Caco-2 (cell line): ENCODE results near the gene ACTN2. TPM values are rescaled to one million over a fixed set of nuclear protein-coding genes. Genes with fewer than 3 reads are reported as not detected.

ENCODE experiments used
- BruUV-seq: library from RNA; stranded (reverse); fragments of 400-500 nt; replicated peaks from 2 replicates; lab custom pipeline; 2021; lab: Mats Ljungman, UMichigan
- CTCF ChIA-PET: fragments of 300-600 bp; sonication (Branson Sonifier 250); formaldehyde crosslinking; loops from one replicate; lab custom pipeline; 2022; ENCODE audit warnings: antibody characterized with exemption; lab: Charles Lee
- POLR2A ChIA-PET: fragments of 300-600 bp; sonication (Branson Sonifier 250); formaldehyde crosslinking; loops from one replicate; lab custom pipeline; 2022; ENCODE audit warnings: antibody characterized with exemption; lab: Charles Lee
- DNase-seq, 2 experiments: peaks; one replicate each; pipeline versions ENCODE4 v3.0.0 to v3.0.0-alpha.2; 2020 to 2022
- H3K27me3 ChIP-seq: replicated peaks from 2 replicates; pipeline ENCODE4 v1.6.0; 2011; ENCODE audit warnings: low read length; ENCODE audit not compliant: control insufficient read depth, insufficient read depth
- H3K36me3 ChIP-seq: 2 replicates; pipeline ENCODE4 v1.5.1; 2011; ENCODE audit warnings: low read length; ENCODE audit not compliant: control insufficient read depth, insufficient read depth
- H3K4me1 ChIP-seq: fragments of 250-450 bp; sonication (Bioruptor Pico); 2 replicates; pipeline ENCODE4 v1.5.1; 2020; ENCODE audit warnings: mild to moderate bottlenecking
- H3K4me3 ChIP-seq: 2 replicates; pipeline ENCODE4 v1.5.1; 2011; ENCODE audit warnings: low read depth, mild to moderate bottlenecking, control low read depth, low read length
- H3K9me3 ChIP-seq: fragments of 250-450 bp; sonication (Bioruptor Pico); 2 replicates; pipeline ENCODE4 v1.5.1; 2020; ENCODE audit warnings: mild to moderate bottlenecking, moderate library complexity
- H3K27ac Mint-ChIP-seq: one replicate; pipeline ENCODE4 v1.8.0; 2022; ENCODE audit warnings: mixed read lengths; ENCODE audit not compliant: unreplicated experiment
- H3K27me3 Mint-ChIP-seq: one replicate; pipeline ENCODE4 v1.8.0; 2022; ENCODE audit warnings: mixed read lengths; ENCODE audit not compliant: insufficient read depth, unreplicated experiment
- H3K36me3 Mint-ChIP-seq: one replicate; pipeline ENCODE4 v1.8.0; 2022; ENCODE audit warnings: mild to moderate bottlenecking, mixed read lengths; ENCODE audit not compliant: insufficient read depth, unreplicated experiment
- H3K4me1 Mint-ChIP-seq: one replicate; pipeline ENCODE4 v1.8.0; 2022; ENCODE audit warnings: low read depth, mixed read lengths; ENCODE audit not compliant: unreplicated experiment
- H3K4me3 Mint-ChIP-seq: one replicate; pipeline ENCODE4 v1.8.0; 2022; ENCODE audit warnings: mild to moderate bottlenecking, moderate library complexity, mixed read lengths; ENCODE audit not compliant: unreplicated experiment
- H3K9me3 Mint-ChIP-seq: one replicate; pipeline ENCODE4 v1.8.0; 2022; ENCODE audit warnings: mixed read lengths; ENCODE audit not compliant: unreplicated experiment
- CTCF ChIP-seq, 2 experiments: fragments of 200-600 bp in 1 of 2; IDR thresholded peaks; 1 replicate in 1 of 2; 2 replicates in 1 of 2; pipeline versions ENCODE4 v1.5.1 to v1.8.0; 2011 to 2022; ENCODE audit warnings: antibody characterized with exemption in 1 of 2, control low read depth in 1 of 2, inconsistent platforms in 1 of 2, low read depth in 1 of 2, low read length in 1 of 2, mild to moderate bottlenecking in 1 of 2, moderate library complexity in 1 of 2; ENCODE audit not compliant: insufficient read depth in 1 of 2, severe bottlenecking in 1 of 2, unreplicated experiment in 1 of 2
- intact Hi-C: fragments of 100-400 bp; cut with micrococcal nuclease; formaldehyde crosslinking; loops from one replicate; pipeline ENCODE4 v1.10.0; 2022; ENCODE audit not compliant: unreplicated experiment
- total RNA-seq: library from RNA; stranded (reverse); gene quantifications from 2 replicates; pipeline ENCODE4 v1.2.3, GENCODE V29; 2022

ACTN2 gene
- total RNA-seq, 1 experiment from 2014 or later = not detected

DNA sequence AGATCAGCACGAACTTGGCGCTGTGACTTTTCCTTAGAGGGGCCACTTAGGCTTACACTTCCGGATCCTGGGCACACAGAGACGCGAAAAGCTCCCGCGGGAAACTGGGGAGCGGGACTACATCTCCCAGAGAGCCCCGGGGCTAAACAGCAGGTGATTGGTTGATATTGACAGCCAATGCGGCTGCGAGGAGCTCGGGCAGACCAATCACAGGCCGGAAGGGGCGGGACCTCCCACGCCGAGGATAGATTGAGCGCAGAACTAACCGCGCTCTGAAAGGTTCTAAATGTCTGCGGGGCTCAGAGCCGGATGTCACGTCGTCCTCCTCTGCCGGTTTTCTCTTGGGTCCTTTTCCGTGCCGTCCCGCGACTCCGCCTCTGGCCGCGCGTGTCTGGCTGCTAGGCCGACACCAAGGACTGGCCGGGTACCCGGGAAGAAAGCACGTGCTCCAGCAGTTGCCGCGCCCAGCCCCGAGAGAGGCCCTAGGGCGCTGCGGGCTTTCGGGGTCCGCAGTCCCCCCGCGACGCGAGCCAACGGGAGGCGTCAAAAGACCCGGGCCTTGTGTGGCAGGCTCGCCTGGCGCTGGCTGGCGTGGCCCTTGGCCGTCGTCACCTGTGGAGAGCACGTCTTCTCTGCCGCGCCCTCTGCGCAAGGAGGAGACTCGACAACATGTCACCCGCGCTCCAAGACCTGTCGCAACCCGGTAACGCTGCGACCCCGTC lies 108.9 kb downstream of the ACTN2 start, which contains the start of gene MTR:
Gene MTR, plus strand, starts transcription at position 258 of the 722 bp plus-strand sequence. Its CDS starts 412 bp downstream, at position 670.
- no peak for TF ChIP-seq CTCF (IDR thresholded peaks at IDR 0.05; ENCODE audit: insufficient read depth in 1 of 2, low read depth in 1 of 2, low read length in 1 of 2, severe bottlenecking in 1 of 2, unreplicated experiment in 1 of 2)
- H3K4me1 Mint-ChIP-seq = peaks cover 5% of the 10 kb centered on the region
- peaks cover 11% of the 10 kb centered on the region for H3K36me3 Mint-ChIP-seq
- H3K27ac Mint-ChIP-seq = peak within 1 kb of the TSS; percentile 97
- H3K27me3 Mint-ChIP-seq = no peaks in the 10 kb centered on the region
- intact Hi-C loops = loop anchor here (1.0 to 2.0 kb wide), 3 partner anchors 40 to 186 kb away; no protein-coding TSS in a partner anchor
- Histone ChIP-seq H3K4me1 (no peaks in the 10 kb centered on the region), H3K4me3 (peak within 1 kb of the TSS; percentile 95), H3K36me3 (no peaks in the 10 kb centered on the region), H3K9me3 (no peaks in the 10 kb centered on the region), H3K27me3 (no peaks in the 10 kb centered on the region)
- no TSS peak for BruUV-seq
- peak within 1 kb of the TSS; percentile 97 for H3K4me3 Mint-ChIP-seq
- ChIA-PET CTCF (interaction anchor here (0.6 kb wide), 3 partner anchors 72 to 189 kb away, joined by 3 to 5 read pairs (median 3); no protein-coding TSS in a partner anchor), POLR2A (interaction anchor here (0.6 to 1.1 kb wide), 5 partner anchors 13 to 746 kb away, joined by 3 to 9 read pairs (median 3); partner anchors contain the start of gene HEATR1)
- peak; percentile 97 to 98 for DNase-seq
- H3K9me3 Mint-ChIP-seq = no peaks in the 10 kb centered on the region

DNA sequence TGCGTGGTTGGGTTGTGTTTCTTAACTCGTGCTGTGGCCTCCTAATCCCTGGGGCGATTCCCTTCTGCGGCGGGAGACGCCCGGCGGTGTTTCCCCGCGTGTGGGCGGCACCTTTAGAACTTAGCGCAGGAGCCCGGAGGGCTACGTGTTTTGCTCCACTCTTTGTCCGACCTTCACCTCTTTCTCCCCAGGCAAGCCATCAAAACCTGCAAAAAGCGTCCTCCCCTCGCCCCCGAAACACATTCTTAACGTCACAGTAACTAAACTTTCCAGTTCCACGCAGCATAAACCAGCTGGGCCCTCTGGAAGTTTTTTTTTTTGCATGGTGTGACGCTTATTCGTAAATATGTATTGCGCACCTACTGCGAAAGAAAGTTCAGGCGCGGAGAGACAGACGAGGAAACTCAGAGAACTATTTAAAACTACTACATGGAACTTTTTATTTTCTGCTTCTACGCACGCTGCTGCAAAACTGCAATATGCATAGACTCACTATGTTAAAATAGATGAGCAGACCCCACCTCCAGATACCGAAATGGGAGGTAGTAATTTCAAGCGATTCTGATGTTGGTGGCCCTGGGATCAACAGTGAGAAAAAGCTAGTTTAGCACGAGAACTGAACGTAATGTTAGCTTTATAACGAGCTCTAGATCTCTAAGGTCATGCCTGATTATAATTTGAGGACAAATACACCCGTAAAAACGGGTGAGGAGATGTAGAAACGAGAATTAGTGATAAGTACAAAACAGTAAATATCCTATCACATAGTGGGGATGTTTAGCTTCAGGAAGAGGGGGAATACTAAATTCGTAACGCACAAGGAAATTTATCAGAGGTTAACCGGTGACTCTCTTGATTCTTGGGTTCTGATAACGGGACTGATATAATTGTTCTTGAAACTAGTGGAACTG lies 109.7 kb downstream of the ACTN2 start:
- CTCF ChIA-PET = no interaction called here
- Histone ChIP-seq H3K27me3 (no peaks in the 10 kb centered on the region), H3K4me3 (peak overlapping the region; percentile 95), H3K4me1 (no peaks in the 10 kb centered on the region), H3K36me3 (no peaks in the 10 kb centered on the region), H3K9me3 (no peaks in the 10 kb centered on the region)
- DNase-seq = peak in 1 of 2 experiments; percentile 57
- H3K9me3 Mint-ChIP-seq = no peaks in the 10 kb centered on the region
- POLR2A ChIA-PET = no interaction called here
- peak overlapping the region; percentile 97 for H3K27ac Mint-ChIP-seq
- no peak for TF ChIP-seq CTCF (IDR thresholded peaks at IDR 0.05; ENCODE audit: insufficient read depth in 1 of 2, low read depth in 1 of 2, low read length in 1 of 2, severe bottlenecking in 1 of 2, unreplicated experiment in 1 of 2)
- H3K27me3 Mint-ChIP-seq = no peaks in the 10 kb centered on the region
- TSS peak; percentile 73 for BruUV-seq
- intact Hi-C loops = loop anchor here (1.0 to 2.0 kb wide), 3 partner anchors 39 to 187 kb away; no protein-coding TSS in a partner anchor
- peak overlapping the region; percentile 97 for H3K4me3 Mint-ChIP-seq
- H3K4me1 Mint-ChIP-seq = peaks cover 5% of the 10 kb centered on the region
- H3K36me3 Mint-ChIP-seq = peaks cover 11% of the 10 kb centered on the region

GRCh38 chr1:236799001-236799400 lies 112.7 kb downstream of the ACTN2 start:
- no peak overlapping the region for H3K4me3 ChIP-seq
- Mint-ChIP-seq H3K4me1 (peaks cover 5% of the 10 kb centered on the region), H3K9me3 (no peaks in the 10 kb centered on the region), H3K27me3 (no peaks in the 10 kb centered on the region), H3K4me3 (no peak overlapping the region), H3K27ac (no peak overlapping the region), H3K36me3 (peaks cover 11% of the 10 kb centered on the region)
- H3K36me3 ChIP-seq = no peaks in the 10 kb centered on the region
- no peaks in the 10 kb centered on the region for H3K27me3 ChIP-seq
- no peaks in the 10 kb centered on the region for H3K9me3 ChIP-seq
- intact Hi-C loops = no loop called here
- BruUV-seq = no TSS peak
- no peak for TF ChIP-seq CTCF (IDR thresholded peaks at IDR 0.05; ENCODE audit: insufficient read depth in 1 of 2, low read depth in 1 of 2, low read length in 1 of 2, severe bottlenecking in 1 of 2, unreplicated experiment in 1 of 2)
- no peaks in the 10 kb centered on the region for H3K4me1 ChIP-seq
- ChIA-PET POLR2A (no interaction called here), CTCF (no interaction called here)
- DNase-seq = no peak
